Measurements from ENCODE around the gene GNG13. TPM values are rescaled to one million over a fixed set of nuclear protein-coding genes. Genes with fewer than 3 reads are reported as not detected.
A peak's percentile ranks its signal among the peaks of the same experiment; 100 is the strongest.

GNG13 gene
- total RNA-seq, 2 donors from 2014 or later: not detected

GRCh38 chr16:789191-789850 lies 11.2 kb downstream of the GNG13 start:
- no peaks in the 10 kb centered on the region for H3K27me3 ChIP-seq
- no peak overlapping the region for H3K27ac ChIP-seq
- H3K36me3 ChIP-seq (replicated peaks in 1 of 2; ENCODE audit: insufficient read depth in 1 of 2, low read depth in 2 of 2): no peaks in the 10 kb centered on the region
- WGBS, 2 donors: 55 to 66% methylated on average over 4 to 32 of the region's 33 CpGs
- intact Hi-C loops (cut with DNase I): no loop called here
- H3K4me1 ChIP-seq: peaks cover 20% of the 10 kb centered on the region
- ATAC-seq: no peak
- no peaks in the 10 kb centered on the region for H3K9me3 ChIP-seq
- peak overlapping the region in 1 of 2 donors; percentile 60 for H3K4me3 ChIP-seq
- DNase-seq: no peak
- TF ChIP-seq POLR2A (IDR thresholded peaks at IDR 0.05): no peak
- no peak for TF ChIP-seq CTCF (IDR thresholded peaks at IDR 0.05)

- Histone ChIP-seq H3K36me3 (replicated peaks in 1 of 2; ENCODE audit: insufficient read depth in 1 of 2, low read depth in 2 of 2) (no peaks in the 10 kb centered on the region), H3K4me1 (peaks cover 27% of the 10 kb centered on the region), H3K4me3 (peak within 1 kb of the TSS; percentile 81 to 92), H3K9me3 (no peaks in the 10 kb centered on the region), H3K27ac (peak within 1 kb of the TSS in 3 of 4 donors; percentile 59 to 76 (median 73)), H3K27me3 (peaks cover 0 to 4% of the 10 kb centered on the region in 2 donors)
- ATAC-seq (peak; percentile 96), DNase-seq (peak; percentile 93 to 94 (median 94))
- TF ChIP-seq POLR2A (IDR thresholded peaks at IDR 0.05): no peak
- TF ChIP-seq CTCF (IDR thresholded peaks at IDR 0.05): no peak
- WGBS, 2 donors: 0 to 2% methylated on average over 14 to 85 of the region's 97 CpGs
- intact Hi-C loops (cut with DNase I): no loop called here
Measured at GRCh38 chr16:788399-789126, 12.0 kb downstream of the GNG13 start, which contains the start of gene CHTF18. CHTF18 (plus strand) TSS chr16:788620; CDS start chr16:788685, 65 bp downstream.

GRCh38 chr16:787978-788398 lies 12.5 kb downstream of the GNG13 start, which contains the start of gene RPUSD1:
RPUSD1 (minus strand) TSS chr16:788381; CDS start chr16:787737, 644 bp downstream.
- Histone ChIP-seq H3K4me3 (peak within 1 kb of the TSS; percentile 81 to 92), H3K27me3 (peaks cover 0 to 6% of the 10 kb centered on the region in 2 donors), H3K9me3 (no peaks in the 10 kb centered on the region), H3K36me3 (replicated peaks in 1 of 2; ENCODE audit: insufficient read depth in 1 of 2, low read depth in 2 of 2) (no peaks in the 10 kb centered on the region), H3K27ac (peak within 1 kb of the TSS in 3 of 4 donors; percentile 59 to 76 (median 73)), H3K4me1 (peaks cover 28% of the 10 kb centered on the region)
- ATAC-seq (peak; percentile 12), DNase-seq (peak in 1 of 4 donors; percentile 30)
- intact Hi-C loops (cut with DNase I): no loop called here
- TF ChIP-seq CTCF (IDR thresholded peaks at IDR 0.05) (peak in 2 of 7 experiments; percentile 4 to 13), POLR2A (IDR thresholded peaks at IDR 0.05) (no peak)
- 0% methylated on average over 39 of the region's 45 CpGs; no CpG with 5 or more reads in 1 of the 2 donors for WGBS, 2 donors

- 0 to 18% methylated on average over 8 to 43 of the region's 47 CpGs for WGBS, 2 donors
- no peak for ATAC-seq
- TF ChIP-seq CTCF (IDR thresholded peaks at IDR 0.05): no peak
- no peak for TF ChIP-seq POLR2A (IDR thresholded peaks at IDR 0.05)
- peak overlapping the region in 3 of 4 donors; percentile 59 to 76 (median 73) for H3K27ac ChIP-seq
- peaks cover 28% of the 10 kb centered on the region for H3K4me1 ChIP-seq
- H3K36me3 ChIP-seq (replicated peaks in 1 of 2; ENCODE audit: insufficient read depth in 1 of 2, low read depth in 2 of 2): no peaks in the 10 kb centered on the region
- intact Hi-C loops (cut with DNase I): no loop called here
- H3K27me3 ChIP-seq: peaks cover 0 to 10% of the 10 kb centered on the region in 2 donors
- no peaks in the 10 kb centered on the region for H3K9me3 ChIP-seq
- H3K4me3 ChIP-seq: peak overlapping the region; percentile 81 to 92
- no peak for DNase-seq
Measured at GRCh38 chr16:787321-787966, 13.1 kb downstream of the GNG13 start.

Measured in body of pancreas (tissue), 4 donors.